Gastrocnemius medialis (tissue), 4 donors: ENCODE data around the gene MCF2L2. TPM values are rescaled to one million over a fixed set of nuclear protein-coding genes. Genes with fewer than 3 reads are reported as not detected.
A peak's percentile ranks its signal among the peaks of the same experiment; 100 is the strongest.

ENCODE experiments used
- ATAC-seq, 2 donors: fragments of 150-250 bp; one replicate each; pipeline ENCODE4 v1.9.1; 2016
- DNase-seq, 2 donors: peaks; one replicate each; pipeline ENCODE4 v3.0.0-alpha.2; 2019
- H3K27ac ChIP-seq, 4 donors: fragments of 200-600 bp; sonication (generic); 1 replicate in 1 of 4; 2 replicates in 3 of 4; pipeline ENCODE4 v1.5.1; 2016 to 2018; ENCODE audit warnings: mild to moderate bottlenecking in 2 of 4, moderate library complexity in 1 of 4
- H3K27me3 ChIP-seq, 3 donors: fragments of 200-600 bp; sonication (generic) in 2 of 3; 1 replicate in 1 of 3; 2 replicates in 2 of 3; pipeline versions ENCODE4 v1.5.1 to v1.6.0; 2016 to 2019; ENCODE audit warnings: mild to moderate bottlenecking in 1 of 3, moderate library complexity in 1 of 3
- H3K36me3 ChIP-seq, 2 donors: fragments of 200-600 bp; sonication (generic) in 1 of 2; one replicate each; pipeline ENCODE4 v1.5.1; 2017 to 2018
- H3K4me1 ChIP-seq, 2 donors: fragments of 200-600 bp; sonication (generic) in 1 of 2; one replicate each; pipeline ENCODE4 v1.5.1; 2016 to 2017; ENCODE audit warnings: mild to moderate bottlenecking in 2 of 2
- H3K4me3 ChIP-seq, 4 donors: fragments of 200-600 bp; sonication (generic) in 3 of 4; 1 replicate in 1 of 4; 2 replicates in 3 of 4; pipeline ENCODE4 v1.5.1; 2016 to 2019; ENCODE audit warnings: mild to moderate bottlenecking in 2 of 4
- H3K9me3 ChIP-seq, 3 donors: fragments of 200-600 bp; sonication (generic) in 2 of 3; 1 replicate in 1 of 3; 2 replicates in 2 of 3; pipeline ENCODE4 v1.5.1; 2016 to 2019
- CTCF ChIP-seq, 5 experiments: fragments of 450-650 bp in 3 of 5; fragments of 200-600 bp in 2 of 5; sonication (generic) in 2 of 5; IDR thresholded peaks in 4 of 5; conservative IDR thresholded peaks in 1 of 5; 1 replicate in 4 of 5; 2 replicates in 1 of 5; pipeline ENCODE4 v1.5.1; 2016 to 2019; ENCODE audit warnings: antibody characterized with exemption in 5 of 5, mild to moderate bottlenecking in 3 of 5, moderate library complexity in 3 of 5
- POLR2A ChIP-seq, 2 donors: fragments of 450-650 bp; IDR thresholded peaks; one replicate each; pipeline ENCODE4 v1.6.1; 2017; ENCODE audit warnings: antibody characterized with exemption in 2 of 2, mild to moderate bottlenecking in 2 of 2, moderate library complexity in 2 of 2
- in situ Hi-C, 4 donors: fragments of 200-750 bp; cut with MboI; loops; one replicate each; pipeline versions ENCODE4 v1.15.0 to v1.8.0; 2017; ENCODE audit warnings: low sequenced_read_pairs in 4 of 4
- intact Hi-C: fragments of 100-400 bp; cut with DNase I; formaldehyde crosslinking; loops from one replicate; pipeline ENCODE4 v1.15.1; 2023; ENCODE audit warnings: low total_unique reads
- total RNA-seq, 4 donors: library from RNA; depleted of rRNA; stranded (reverse); fragments of >200 nt; gene quantifications; one replicate each; pipeline versions ENCODE4 v1.1.0 to v1.2.3, GENCODE V29; 2016

MCF2L2 gene
- total RNA-seq, 4 donors from 2014 or later, result 0.27 to 0.61 (median 0.46) TPM

- intact Hi-C loops (no loop called here), in situ Hi-C loops (no loop called here)
- Histone ChIP-seq H3K36me3 (no peaks in the 10 kb centered on the region), H3K4me1 (peaks cover 21 to 25% of the 10 kb centered on the region in 2 donors), H3K4me3 (no peak overlapping the region), H3K27me3 (no peaks in the 10 kb centered on the region), H3K27ac (peak overlapping the region in 1 of 4 donors; percentile 31), H3K9me3 (no peaks in the 10 kb centered on the region)
- DNase-seq (no peak), ATAC-seq (no peak)
- TF ChIP-seq CTCF (IDR thresholded peaks at IDR 0.05 in 4 of 5, conservative IDR thresholded peaks at IDR 0.05 in 1 of 5) (no peak), POLR2A (IDR thresholded peaks at IDR 0.05) (no peak)
These were observed 155.6 kb downstream of the MCF2L2 start for GRCh38 chr3:183272791-183273190.

GRCh38 chr3:183272142-183272541 is 156.3 kb downstream of the MCF2L2 start:
- Histone ChIP-seq H3K36me3 (no peaks in the 10 kb centered on the region), H3K27me3 (no peaks in the 10 kb centered on the region), H3K27ac (peak overlapping the region in 1 of 4 donors; percentile 31), H3K4me3 (no peak overlapping the region), H3K4me1 (peaks cover 21 to 25% of the 10 kb centered on the region in 2 donors), H3K9me3 (no peaks in the 10 kb centered on the region)
- no peak for TF ChIP-seq CTCF (IDR thresholded peaks at IDR 0.05 in 4 of 5, conservative IDR thresholded peaks at IDR 0.05 in 1 of 5)
- no peak for TF ChIP-seq POLR2A (IDR thresholded peaks at IDR 0.05)
- DNase-seq, result no peak
- peak in 1 of 2 donors; percentile 78 for ATAC-seq
- intact Hi-C loops, result no loop called here
- in situ Hi-C loops, result no loop called here

GRCh38 chr3:183270344-183270743 is 158.1 kb downstream of the MCF2L2 start:
- ATAC-seq (no peak), DNase-seq (no peak)
- no peak overlapping the region for H3K4me3 ChIP-seq
- in situ Hi-C loops (no loop called here), intact Hi-C loops (no loop called here)
- no peaks in the 10 kb centered on the region for H3K36me3 ChIP-seq
- TF ChIP-seq POLR2A (IDR thresholded peaks at IDR 0.05) (no peak), CTCF (IDR thresholded peaks at IDR 0.05 in 4 of 5, conservative IDR thresholded peaks at IDR 0.05 in 1 of 5) (no peak)
- peak overlapping the region in 1 of 4 donors; percentile 24 for H3K27ac ChIP-seq
- H3K4me1 ChIP-seq, result peaks cover 28 to 39% of the 10 kb centered on the region in 2 donors
- H3K9me3 ChIP-seq, result no peaks in the 10 kb centered on the region
- H3K27me3 ChIP-seq, result no peaks in the 10 kb centered on the region

GRCh38 chr3:183269345-183269744 is 159.1 kb downstream of the MCF2L2 start:
- in situ Hi-C loops (no loop called here), intact Hi-C loops (loop anchor here (5.0 to 10.0 kb wide), 3 partner anchors 172 to 615 kb away; partner anchors contain the start of genes MCCC1 and PARL)
- H3K27ac ChIP-seq, result no peak overlapping the region
- DNase-seq, result no peak
- H3K27me3 ChIP-seq, result no peaks in the 10 kb centered on the region
- no peak overlapping the region for H3K4me3 ChIP-seq
- TF ChIP-seq CTCF (IDR thresholded peaks at IDR 0.05 in 4 of 5, conservative IDR thresholded peaks at IDR 0.05 in 1 of 5), result no peak
- TF ChIP-seq POLR2A (IDR thresholded peaks at IDR 0.05), result no peak
- ATAC-seq, result no peak
- H3K9me3 ChIP-seq, result no peaks in the 10 kb centered on the region
- no peaks in the 10 kb centered on the region for H3K36me3 ChIP-seq
- H3K4me1 ChIP-seq, result peaks cover 31 to 44% of the 10 kb centered on the region in 2 donors

GRCh38 chr3:183268366-183268765 is 160.1 kb downstream of the MCF2L2 start:
- Histone ChIP-seq H3K36me3 (no peaks in the 10 kb centered on the region), H3K27ac (peak overlapping the region in 3 of 4 donors; percentile 15 to 40 (median 24)), H3K4me1 (peaks cover 41 to 53% of the 10 kb centered on the region in 2 donors), H3K4me3 (no peak overlapping the region), H3K9me3 (no peaks in the 10 kb centered on the region), H3K27me3 (no peaks in the 10 kb centered on the region)
- in situ Hi-C loops (no loop called here), intact Hi-C loops (loop anchor here (5.0 to 10.0 kb wide), 3 partner anchors 171 to 616 kb away; partner anchors contain the start of genes MCCC1 and PARL)
- TF ChIP-seq POLR2A (IDR thresholded peaks at IDR 0.05) (no peak), CTCF (IDR thresholded peaks at IDR 0.05 in 4 of 5, conservative IDR thresholded peaks at IDR 0.05 in 1 of 5) (no peak)
- ATAC-seq (no peak), DNase-seq (no peak)
